DOHH2 (cell line): ENCODE measurements around the gene BRK1.

Source experiments
- H3F3A ChIP-seq: fragments of 200-600 bp; sonication (generic), shearing (Covaris generic); 2 replicates; pipeline ENCODE4 v1.6.0; 2016; ENCODE audit warnings: antibody characterized with exemption, mild to moderate bottlenecking; ENCODE audit not compliant: control insufficient read depth, insufficient read depth
- H3K27ac ChIP-seq: fragments of 200-600 bp; sonication (generic); 2 replicates; pipeline ENCODE4 v1.5.1; 2014; ENCODE audit warnings: low read depth, mild to moderate bottlenecking, low read length, moderate library complexity
- H3K27me3 ChIP-seq: fragments of 200-600 bp; sonication (generic); 2 replicates; pipeline ENCODE4 v1.6.1; 2014; ENCODE audit warnings: mild to moderate bottlenecking, low read length, mixed read lengths; ENCODE audit not compliant: control insufficient read depth
- H3K36me3 ChIP-seq: fragments of 200-600 bp; sonication (generic); 2 replicates; pipeline ENCODE4 v1.6.1; 2014; ENCODE audit warnings: mild to moderate bottlenecking, low read length, moderate library complexity, mixed read lengths; ENCODE audit not compliant: control insufficient read depth
- H3K4me1 ChIP-seq: fragments of 200-600 bp; sonication (generic); 2 replicates; pipeline ENCODE4 v1.6.1; 2014; ENCODE audit warnings: mild to moderate bottlenecking, low read length, mixed read lengths; ENCODE audit not compliant: control insufficient read depth
- H3K4me2 ChIP-seq: fragments of 200-600 bp; sonication (generic); 2 replicates; pipeline ENCODE4 v1.6.0; 2014; ENCODE audit warnings: mild to moderate bottlenecking, low read length, moderate library complexity
- H3K4me3 ChIP-seq: fragments of 200-600 bp; sonication (generic); 2 replicates; pipeline ENCODE4 v1.5.1; 2014; ENCODE audit warnings: mild to moderate bottlenecking, low read length, mixed read lengths
- H3K79me2 ChIP-seq: fragments of 200-600 bp; sonication (generic); 2 replicates; pipeline ENCODE4 v1.6.1; 2014; ENCODE audit warnings: mild to moderate bottlenecking, low read length, mixed read lengths; ENCODE audit not compliant: control insufficient read depth
- H3K9me2 ChIP-seq: fragments of 200-600 bp; sonication (generic); replicated peaks from 2 replicates; pipeline ENCODE4 v1.6.1; 2014; ENCODE audit warnings: mild to moderate bottlenecking, low read length, mixed read lengths; ENCODE audit not compliant: control insufficient read depth
- H3K9me3 ChIP-seq: fragments of 200-600 bp; sonication (generic); 2 replicates; pipeline ENCODE4 v1.6.1; 2014; ENCODE audit warnings: antibody characterized with exemption, low read length, mixed read lengths; ENCODE audit not compliant: control insufficient read depth, insufficient read depth
- H4K20me1 ChIP-seq: fragments of 200-600 bp; sonication (generic); 2 replicates; pipeline ENCODE4 v1.6.0; 2014; ENCODE audit warnings: low read depth, mild to moderate bottlenecking, antibody characterized with exemption, low read length, moderate library complexity; ENCODE audit not compliant: control insufficient read depth, insufficient read depth
- EZH2phosphoT487 ChIP-seq: fragments of 200-600 bp; sonication (generic); IDR thresholded peaks from 2 replicates; pipeline ENCODE4 v1.6.1; 2017; ENCODE audit warnings: borderline replicate concordance, mild to moderate bottlenecking, antibody characterized with exemption, low read length, moderate library complexity, mixed read lengths
- TF ChIP-seq, protein P1 (sequence below): fragments of 200-600 bp; sonication (generic); IDR thresholded peaks from one replicate; pipeline ENCODE4 v1.5.1; 2014; ENCODE audit warnings: antibody characterized with exemption, mild to moderate bottlenecking, low read depth, low read length; ENCODE audit not compliant: poor library complexity, severe bottlenecking

Gene BRK1

GRCh38 chr3:10145685-10146084 lies 30.2 kb downstream of the BRK1 start:
- Histone ChIP-seq H3K79me2 (peaks cover 91% of the 10 kb centered on the region), H3K9me3 (no peaks in the 10 kb centered on the region), H3K27me3 (no peaks in the 10 kb centered on the region; the same call in 1 of the 2 replicates), H3K4me1 (peaks cover 45% of the 10 kb centered on the region), H3K4me2 (peak overlapping the region; percentile 100), H3K27ac (peak overlapping the region; percentile 11; the same call in 1 of the 2 replicates), H3K4me3 (peak overlapping the region; percentile 47), H3F3A (peaks cover 7% of the 10 kb centered on the region), H3K9me2 (no peaks in the 10 kb centered on the region), H3K36me3 (peaks cover 75% of the 10 kb centered on the region), H4K20me1 (peaks cover 29% of the 10 kb centered on the region)
- TF ChIP-seq, protein P1, sequence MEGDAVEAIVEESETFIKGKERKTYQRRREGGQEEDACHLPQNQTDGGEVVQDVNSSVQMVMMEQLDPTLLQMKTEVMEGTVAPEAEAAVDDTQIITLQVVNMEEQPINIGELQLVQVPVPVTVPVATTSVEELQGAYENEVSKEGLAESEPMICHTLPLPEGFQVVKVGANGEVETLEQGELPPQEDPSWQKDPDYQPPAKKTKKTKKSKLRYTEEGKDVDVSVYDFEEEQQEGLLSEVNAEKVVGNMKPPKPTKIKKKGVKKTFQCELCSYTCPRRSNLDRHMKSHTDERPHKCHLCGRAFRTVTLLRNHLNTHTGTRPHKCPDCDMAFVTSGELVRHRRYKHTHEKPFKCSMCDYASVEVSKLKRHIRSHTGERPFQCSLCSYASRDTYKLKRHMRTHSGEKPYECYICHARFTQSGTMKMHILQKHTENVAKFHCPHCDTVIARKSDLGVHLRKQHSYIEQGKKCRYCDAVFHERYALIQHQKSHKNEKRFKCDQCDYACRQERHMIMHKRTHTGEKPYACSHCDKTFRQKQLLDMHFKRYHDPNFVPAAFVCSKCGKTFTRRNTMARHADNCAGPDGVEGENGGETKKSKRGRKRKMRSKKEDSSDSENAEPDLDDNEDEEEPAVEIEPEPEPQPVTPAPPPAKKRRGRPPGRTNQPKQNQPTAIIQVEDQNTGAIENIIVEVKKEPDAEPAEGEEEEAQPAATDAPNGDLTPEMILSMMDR = no peak
- TF ChIP-seq EZH2phosphoT487 = no peak

- H3K79me2 ChIP-seq = peaks cover 62% of the 10 kb centered on the region
- no peaks in the 10 kb centered on the region for H3K9me2 ChIP-seq
- H3K9me3 ChIP-seq = no peaks in the 10 kb centered on the region
- H3K36me3 ChIP-seq = peaks cover 80% of the 10 kb centered on the region
- H3K27ac ChIP-seq = no peak overlapping the region
- H3K4me1 ChIP-seq = peaks cover 23% of the 10 kb centered on the region
- peaks cover 13% of the 10 kb centered on the region for H4K20me1 ChIP-seq
- TF ChIP-seq EZH2phosphoT487 = no peak
- TF ChIP-seq, protein P1 = no peak
- H3K4me3 ChIP-seq = no peak overlapping the region
- peaks cover 12% of the 10 kb centered on the region for H3F3A ChIP-seq
- no peaks in the 10 kb centered on the region for H3K27me3 ChIP-seq
- H3K4me2 ChIP-seq = no peak overlapping the region
Observed at GRCh38 chr3:10149226-10149625, 33.8 kb downstream of the BRK1 start.

- Histone ChIP-seq H3K79me2 (peaks cover 44% of the 10 kb centered on the region), H3K27ac (no peak overlapping the region), H3F3A (peaks cover 27% of the 10 kb centered on the region), H3K9me2 (no peaks in the 10 kb centered on the region), H3K9me3 (no peaks in the 10 kb centered on the region), H3K4me3 (no peak overlapping the region), H3K4me2 (no peak overlapping the region), H3K4me1 (peaks cover 8% of the 10 kb centered on the region), H4K20me1 (peaks cover 10% of the 10 kb centered on the region), H3K27me3 (no peaks in the 10 kb centered on the region), H3K36me3 (peaks cover 70% of the 10 kb centered on the region)
- TF ChIP-seq, protein P1 = no peak
- no peak for TF ChIP-seq EZH2phosphoT487
Observed at GRCh38 chr3:10150987-10151386, 35.5 kb downstream of the BRK1 start.
